Suprapubic skin (tissue), 4 donors: ENCODE data around the gene TASP1. TPM values are rescaled to one million over a fixed set of nuclear protein-coding genes. Genes with fewer than 3 reads are reported as not detected.

Source experiments
- DNase-seq, 2 donors: peaks; one replicate each; pipeline ENCODE4 v3.0.0-alpha.2; 2019; ENCODE audit warnings: low spot score in 2 of 2
- H3K27ac ChIP-seq: fragments of 200-600 bp; sonication (generic); one replicate; pipeline ENCODE4 v1.5.1; 2019
- H3K27me3 ChIP-seq: fragments of 200-600 bp; sonication (generic); one replicate; pipeline ENCODE4 v1.5.1; 2019
- H3K36me3 ChIP-seq: fragments of 200-600 bp; sonication (generic); one replicate; pipeline ENCODE4 v1.5.1; 2019
- H3K4me1 ChIP-seq: fragments of 200-600 bp; sonication (generic); one replicate; pipeline ENCODE4 v1.5.1; 2019
- H3K4me3 ChIP-seq: fragments of 200-600 bp; sonication (generic); one replicate; pipeline ENCODE4 v1.5.1; 2019; ENCODE audit warnings: mild to moderate bottlenecking
- H3K9me3 ChIP-seq: fragments of 200-600 bp; sonication (generic); one replicate; pipeline ENCODE4 v1.5.1; 2019
- EP300 ChIP-seq: sonication (generic); formaldehyde crosslinking; IDR thresholded peaks from one replicate; pipeline ENCODE4 v1.6.1; 2017; ENCODE audit warnings: antibody characterized with exemption
- POLR2A ChIP-seq, 2 donors: fragments of 450-650 bp; IDR thresholded peaks; one replicate each; pipeline ENCODE4 v1.6.1; 2017; ENCODE audit warnings: antibody characterized with exemption in 2 of 2, mild to moderate bottlenecking in 2 of 2, moderate library complexity in 2 of 2
- POLR2AphosphoS5 ChIP-seq, 3 donors: sonication (generic); formaldehyde crosslinking; IDR thresholded peaks; one replicate each; pipeline ENCODE4 v1.6.1; 2017; ENCODE audit warnings: antibody characterized with exemption in 3 of 3
- WGBS: methylation state at CpG from one replicate; pipeline ENCODE4 v1.1.5; 2018; 5-methylcytosine and 5-hydroxymethylcytosine counted together
- total RNA-seq, 4 donors: library from RNA; depleted of rRNA; stranded (reverse); fragments of >200 nt; gene quantifications; one replicate each; pipeline ENCODE4 v1.1.0, GENCODE V29; 2016
- TF ChIP-seq, protein P1 (sequence below), 2 donors: fragments of 200-600 bp in 1 of 2; fragments of 450-650 bp in 1 of 2; sonication (generic) in 1 of 2; IDR thresholded peaks; one replicate each; pipeline ENCODE4 v1.5.1; 2016 to 2019; ENCODE audit warnings: antibody characterized with exemption in 2 of 2, mild to moderate bottlenecking in 1 of 2, moderate library complexity in 1 of 2

TASP1 gene
- total RNA-seq, 4 donors from 2014 or later: 8.2 to 25.6 (median 9.9) TPM

DNA sequence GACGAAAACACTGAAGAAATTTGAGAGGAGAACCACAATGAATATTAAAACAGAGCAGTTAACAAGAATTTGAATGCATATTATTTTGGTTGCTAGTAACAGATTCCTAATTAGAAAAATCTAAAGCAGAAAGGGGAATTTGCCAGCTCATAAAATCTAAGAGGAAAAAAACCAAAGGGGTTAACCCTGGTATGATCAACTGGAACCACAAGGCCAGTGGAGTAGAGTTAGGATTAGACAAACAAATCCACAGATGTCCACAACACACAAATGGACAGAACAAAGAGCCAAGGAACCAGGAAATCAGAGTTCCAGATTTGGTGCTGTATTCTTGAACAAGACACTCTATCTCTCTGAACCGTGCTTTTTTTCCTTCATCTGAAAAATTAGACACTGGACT lies 195.0 kb downstream of the TASP1 start:
- Histone ChIP-seq H3K4me3 (no peak overlapping the region), H3K9me3 (no peaks in the 10 kb centered on the region), H3K27ac (no peak overlapping the region), H3K27me3 (no peaks in the 10 kb centered on the region), H3K4me1 (no peaks in the 10 kb centered on the region), H3K36me3 (no peaks in the 10 kb centered on the region)
- WGBS: 77% methylated on average over 2 of the region's 2 CpGs
- DNase-seq: no peak
- TF ChIP-seq EP300 (no peak), POLR2A (IDR thresholded peaks at IDR 0.05) (no peak), POLR2AphosphoS5 (IDR thresholded peaks at IDR 0.05) (no peak)
- TF ChIP-seq, protein P1, sequence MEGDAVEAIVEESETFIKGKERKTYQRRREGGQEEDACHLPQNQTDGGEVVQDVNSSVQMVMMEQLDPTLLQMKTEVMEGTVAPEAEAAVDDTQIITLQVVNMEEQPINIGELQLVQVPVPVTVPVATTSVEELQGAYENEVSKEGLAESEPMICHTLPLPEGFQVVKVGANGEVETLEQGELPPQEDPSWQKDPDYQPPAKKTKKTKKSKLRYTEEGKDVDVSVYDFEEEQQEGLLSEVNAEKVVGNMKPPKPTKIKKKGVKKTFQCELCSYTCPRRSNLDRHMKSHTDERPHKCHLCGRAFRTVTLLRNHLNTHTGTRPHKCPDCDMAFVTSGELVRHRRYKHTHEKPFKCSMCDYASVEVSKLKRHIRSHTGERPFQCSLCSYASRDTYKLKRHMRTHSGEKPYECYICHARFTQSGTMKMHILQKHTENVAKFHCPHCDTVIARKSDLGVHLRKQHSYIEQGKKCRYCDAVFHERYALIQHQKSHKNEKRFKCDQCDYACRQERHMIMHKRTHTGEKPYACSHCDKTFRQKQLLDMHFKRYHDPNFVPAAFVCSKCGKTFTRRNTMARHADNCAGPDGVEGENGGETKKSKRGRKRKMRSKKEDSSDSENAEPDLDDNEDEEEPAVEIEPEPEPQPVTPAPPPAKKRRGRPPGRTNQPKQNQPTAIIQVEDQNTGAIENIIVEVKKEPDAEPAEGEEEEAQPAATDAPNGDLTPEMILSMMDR (IDR thresholded peaks at IDR 0.05): no peak

DNA sequence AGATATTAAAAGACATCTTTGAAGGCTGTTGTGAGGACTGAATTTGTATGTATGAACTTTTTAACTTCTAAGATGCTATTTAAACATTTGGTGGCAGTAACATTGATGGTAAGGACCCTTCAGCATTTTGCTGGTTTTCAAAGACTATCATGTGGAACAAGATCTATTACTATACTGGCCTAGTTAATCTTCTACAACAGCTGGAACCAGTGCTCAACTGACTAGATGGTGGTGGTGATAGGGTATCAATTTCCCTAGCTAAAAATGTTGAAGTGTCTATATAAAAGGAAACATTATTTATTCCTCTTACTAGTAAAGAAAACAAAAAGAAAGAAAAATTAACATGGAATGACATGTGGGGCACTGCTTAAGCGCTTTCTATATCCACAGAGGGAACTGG lies 195.7 kb downstream of the TASP1 start:
- 97% methylated on average over 1 of the region's 1 CpG for WGBS
- H3K4me3 ChIP-seq: no peak overlapping the region
- TF ChIP-seq, protein P1 (IDR thresholded peaks at IDR 0.05): no peak
- no peak for TF ChIP-seq POLR2A (IDR thresholded peaks at IDR 0.05)
- TF ChIP-seq EP300: no peak
- no peak for TF ChIP-seq POLR2AphosphoS5 (IDR thresholded peaks at IDR 0.05)
- no peaks in the 10 kb centered on the region for H3K27me3 ChIP-seq
- DNase-seq: no peak
- no peaks in the 10 kb centered on the region for H3K4me1 ChIP-seq
- H3K9me3 ChIP-seq: no peaks in the 10 kb centered on the region
- no peak overlapping the region for H3K27ac ChIP-seq
- no peaks in the 10 kb centered on the region for H3K36me3 ChIP-seq

DNA sequence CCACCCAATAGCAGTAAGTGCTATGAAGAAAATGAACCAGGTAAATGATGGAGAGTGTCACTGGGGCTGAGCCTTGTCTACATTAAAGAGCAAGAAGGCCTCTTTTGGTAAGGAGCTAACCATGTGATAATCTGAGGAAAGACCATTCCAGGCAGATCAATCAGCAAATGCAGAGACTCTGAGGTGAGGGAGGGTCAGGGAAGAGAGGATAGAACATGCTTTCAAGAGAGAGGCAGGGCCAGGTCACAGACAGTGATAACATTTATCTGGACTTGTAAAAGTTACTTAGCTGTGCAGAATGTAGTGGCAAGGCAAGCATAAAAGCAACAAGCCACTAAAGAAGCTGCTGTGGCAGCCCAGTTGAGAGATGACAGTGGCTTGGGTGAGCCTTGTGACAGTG lies 197.3 kb downstream of the TASP1 start:
- no peak for DNase-seq
- TF ChIP-seq EP300 (no peak), POLR2AphosphoS5 (IDR thresholded peaks at IDR 0.05) (no peak), POLR2A (IDR thresholded peaks at IDR 0.05) (no peak)
- TF ChIP-seq, protein P1 (IDR thresholded peaks at IDR 0.05): no peak
- no peaks in the 10 kb centered on the region for H3K4me1 ChIP-seq
- H3K36me3 ChIP-seq: no peaks in the 10 kb centered on the region
- no peak overlapping the region for H3K4me3 ChIP-seq
- H3K27ac ChIP-seq: no peak overlapping the region
- H3K27me3 ChIP-seq: no peaks in the 10 kb centered on the region
- H3K9me3 ChIP-seq: no peaks in the 10 kb centered on the region

GRCh38 chr20:13436530-13436929 lies 202.2 kb downstream of the TASP1 start:
- no peak for DNase-seq
- no peaks in the 10 kb centered on the region for H3K9me3 ChIP-seq
- H3K27ac ChIP-seq: no peak overlapping the region
- no peaks in the 10 kb centered on the region for H3K27me3 ChIP-seq
- WGBS: 70% methylated on average over 7 of the region's 7 CpGs
- no peaks in the 10 kb centered on the region for H3K4me1 ChIP-seq
- H3K36me3 ChIP-seq: peaks cover 6% of the 10 kb centered on the region
- no peak overlapping the region for H3K4me3 ChIP-seq
- TF ChIP-seq, protein P1 (IDR thresholded peaks at IDR 0.05): no peak
- TF ChIP-seq POLR2A (IDR thresholded peaks at IDR 0.05) (no peak), POLR2AphosphoS5 (IDR thresholded peaks at IDR 0.05) (no peak), EP300 (no peak)

DNA sequence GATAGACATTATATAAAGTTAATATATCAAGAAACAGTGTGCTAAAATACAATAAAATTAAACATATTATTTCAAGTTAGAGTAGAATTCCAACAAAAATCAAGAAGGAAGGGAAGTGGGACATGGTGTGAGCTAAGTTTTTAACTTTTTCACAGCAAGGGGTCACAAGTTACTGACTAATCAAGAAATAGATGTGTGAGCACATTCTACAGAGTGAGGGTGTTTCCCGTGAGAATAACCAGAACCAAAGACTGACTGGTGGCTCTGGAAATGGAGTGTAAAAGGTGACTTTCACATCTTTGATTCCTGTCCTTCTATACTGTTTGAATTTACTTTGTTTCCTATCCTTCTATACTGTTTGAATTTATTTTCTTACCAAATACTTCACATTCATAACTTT lies 206.6 kb downstream of the TASP1 start:
- peaks cover 6% of the 10 kb centered on the region for H3K36me3 ChIP-seq
- WGBS: 86% methylated on average over 1 of the region's 1 CpG
- H3K27me3 ChIP-seq: no peaks in the 10 kb centered on the region
- H3K9me3 ChIP-seq: no peaks in the 10 kb centered on the region
- H3K4me3 ChIP-seq: no peak overlapping the region
- H3K27ac ChIP-seq: no peak overlapping the region
- no peaks in the 10 kb centered on the region for H3K4me1 ChIP-seq
- TF ChIP-seq POLR2A (IDR thresholded peaks at IDR 0.05) (no peak), EP300 (no peak), POLR2AphosphoS5 (IDR thresholded peaks at IDR 0.05) (no peak)
- TF ChIP-seq, protein P1 (IDR thresholded peaks at IDR 0.05): no peak
- no peak for DNase-seq
